ENCODE data around the gene B4GALT4. TPM values are rescaled to one million over a fixed set of nuclear protein-coding genes. Genes with fewer than 3 reads are reported as not detected.

Gene B4GALT4
- total RNA-seq, 1 donor from 2014 or later = 21.8 TPM

GRCh38 chr3:119235151-119235550 lies 5.5 kb downstream of the B4GALT4 start:
- Mint-ChIP-seq H3K9me3 (ENCODE audit: unreplicated experiment) (no peaks in the 10 kb centered on the region), H3K4me3 (ENCODE audit: unreplicated experiment) (no peak overlapping the region), H3K27me3 (ENCODE audit: unreplicated experiment) (no peaks in the 10 kb centered on the region), H3K4me1 (ENCODE audit: unreplicated experiment) (peaks cover 35% of the 10 kb centered on the region), H3K27ac (ENCODE audit: unreplicated experiment) (peak overlapping the region; percentile 62), H3K36me3 (ENCODE audit: unreplicated experiment) (peaks cover 42% of the 10 kb centered on the region)
- TF ChIP-seq, protein P1, sequence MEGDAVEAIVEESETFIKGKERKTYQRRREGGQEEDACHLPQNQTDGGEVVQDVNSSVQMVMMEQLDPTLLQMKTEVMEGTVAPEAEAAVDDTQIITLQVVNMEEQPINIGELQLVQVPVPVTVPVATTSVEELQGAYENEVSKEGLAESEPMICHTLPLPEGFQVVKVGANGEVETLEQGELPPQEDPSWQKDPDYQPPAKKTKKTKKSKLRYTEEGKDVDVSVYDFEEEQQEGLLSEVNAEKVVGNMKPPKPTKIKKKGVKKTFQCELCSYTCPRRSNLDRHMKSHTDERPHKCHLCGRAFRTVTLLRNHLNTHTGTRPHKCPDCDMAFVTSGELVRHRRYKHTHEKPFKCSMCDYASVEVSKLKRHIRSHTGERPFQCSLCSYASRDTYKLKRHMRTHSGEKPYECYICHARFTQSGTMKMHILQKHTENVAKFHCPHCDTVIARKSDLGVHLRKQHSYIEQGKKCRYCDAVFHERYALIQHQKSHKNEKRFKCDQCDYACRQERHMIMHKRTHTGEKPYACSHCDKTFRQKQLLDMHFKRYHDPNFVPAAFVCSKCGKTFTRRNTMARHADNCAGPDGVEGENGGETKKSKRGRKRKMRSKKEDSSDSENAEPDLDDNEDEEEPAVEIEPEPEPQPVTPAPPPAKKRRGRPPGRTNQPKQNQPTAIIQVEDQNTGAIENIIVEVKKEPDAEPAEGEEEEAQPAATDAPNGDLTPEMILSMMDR (IDR thresholded peaks at IDR 0.05) = no peak
- no peak for DNase-seq (ENCODE audit: extremely low spot score, unreplicated experiment)

- DNase-seq (ENCODE audit: extremely low spot score, unreplicated experiment) = no peak
- no peak overlapping the region for H3K4me3 Mint-ChIP-seq (ENCODE audit: unreplicated experiment)
- H3K27me3 Mint-ChIP-seq (ENCODE audit: unreplicated experiment) = no peaks in the 10 kb centered on the region
- peaks cover 29% of the 10 kb centered on the region for H3K4me1 Mint-ChIP-seq (ENCODE audit: unreplicated experiment)
- H3K36me3 Mint-ChIP-seq (ENCODE audit: unreplicated experiment) = peaks cover 45% of the 10 kb centered on the region
- H3K27ac Mint-ChIP-seq (ENCODE audit: unreplicated experiment) = peak overlapping the region; percentile 62
- TF ChIP-seq, protein P1 (IDR thresholded peaks at IDR 0.05) = no peak
- H3K9me3 Mint-ChIP-seq (ENCODE audit: unreplicated experiment) = no peaks in the 10 kb centered on the region
Measured at GRCh38 chr3:119234610-119235009, 6.1 kb downstream of the B4GALT4 start.

DNA sequence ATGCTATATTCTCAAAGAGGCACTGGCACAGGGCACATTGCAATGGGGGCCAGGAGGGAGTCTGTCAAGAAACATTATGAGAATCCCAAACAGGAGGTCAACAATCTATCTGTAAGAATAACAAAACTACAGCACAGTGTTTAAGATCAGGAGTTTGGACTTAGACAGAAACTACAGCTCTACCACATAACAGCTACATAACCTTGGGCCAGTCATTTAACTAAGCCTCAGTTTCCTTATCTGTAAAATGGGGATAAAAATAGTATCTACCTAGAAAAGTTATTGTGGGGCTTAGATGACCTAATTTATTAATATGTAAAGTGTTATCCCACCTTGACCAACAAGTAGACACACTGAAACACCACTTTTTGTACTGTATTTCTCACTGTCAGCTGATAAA lies 9.9 kb downstream of the B4GALT4 start:
- no peak overlapping the region for H3K27ac Mint-ChIP-seq (ENCODE audit: unreplicated experiment)
- no peaks in the 10 kb centered on the region for H3K9me3 Mint-ChIP-seq (ENCODE audit: unreplicated experiment)
- peaks cover 63% of the 10 kb centered on the region for H3K36me3 Mint-ChIP-seq (ENCODE audit: unreplicated experiment)
- peaks cover 13% of the 10 kb centered on the region for H3K4me1 Mint-ChIP-seq (ENCODE audit: unreplicated experiment)
- DNase-seq (ENCODE audit: extremely low spot score, unreplicated experiment) = no peak
- no peaks in the 10 kb centered on the region for H3K27me3 Mint-ChIP-seq (ENCODE audit: unreplicated experiment)
- TF ChIP-seq, protein P1 (IDR thresholded peaks at IDR 0.05) = no peak
- H3K4me3 Mint-ChIP-seq (ENCODE audit: unreplicated experiment) = no peak overlapping the region

GRCh38 chr3:119230071-119230470 lies 10.6 kb downstream of the B4GALT4 start:
- H3K9me3 Mint-ChIP-seq (ENCODE audit: unreplicated experiment) = no peaks in the 10 kb centered on the region
- peaks cover 6% of the 10 kb centered on the region for H3K4me1 Mint-ChIP-seq (ENCODE audit: unreplicated experiment)
- no peak overlapping the region for H3K4me3 Mint-ChIP-seq (ENCODE audit: unreplicated experiment)
- H3K27ac Mint-ChIP-seq (ENCODE audit: unreplicated experiment) = no peak overlapping the region
- DNase-seq (ENCODE audit: extremely low spot score, unreplicated experiment) = no peak
- TF ChIP-seq, protein P1 (IDR thresholded peaks at IDR 0.05) = no peak
- H3K27me3 Mint-ChIP-seq (ENCODE audit: unreplicated experiment) = no peaks in the 10 kb centered on the region
- H3K36me3 Mint-ChIP-seq (ENCODE audit: unreplicated experiment) = peaks cover 56% of the 10 kb centered on the region

DNA sequence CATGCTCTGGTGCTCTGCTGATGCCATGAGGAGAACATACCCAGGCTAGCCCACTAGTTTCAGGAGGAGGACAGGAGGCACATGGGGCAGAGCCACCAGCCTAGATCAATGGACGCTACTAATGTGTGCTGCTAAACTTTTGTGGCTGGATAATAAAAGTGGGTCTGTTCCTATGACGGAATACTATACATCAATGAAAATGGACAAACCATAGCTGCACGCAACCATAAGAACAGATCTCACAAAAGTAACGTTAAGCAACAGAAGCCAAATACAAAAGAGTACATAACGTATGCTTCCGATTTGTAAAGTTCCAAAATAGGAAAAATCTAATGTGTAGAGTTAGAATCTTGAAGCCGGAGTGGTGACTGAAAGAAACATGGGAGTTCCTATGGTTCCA lies 11.5 kb downstream of the B4GALT4 start:
- TF ChIP-seq, protein P1 (IDR thresholded peaks at IDR 0.05) = no peak
- peaks cover 53% of the 10 kb centered on the region for H3K36me3 Mint-ChIP-seq (ENCODE audit: unreplicated experiment)
- no peaks in the 10 kb centered on the region for H3K9me3 Mint-ChIP-seq (ENCODE audit: unreplicated experiment)
- no peak for DNase-seq (ENCODE audit: extremely low spot score, unreplicated experiment)
- no peak overlapping the region for H3K27ac Mint-ChIP-seq (ENCODE audit: unreplicated experiment)
- no peak overlapping the region for H3K4me3 Mint-ChIP-seq (ENCODE audit: unreplicated experiment)
- no peaks in the 10 kb centered on the region for H3K4me1 Mint-ChIP-seq (ENCODE audit: unreplicated experiment)
- H3K27me3 Mint-ChIP-seq (ENCODE audit: unreplicated experiment) = no peaks in the 10 kb centered on the region
